ENCODE measurements around the gene SND1.
A peak's percentile ranks its signal among the peaks of the same experiment; 100 is the strongest.

The SND1 gene

DNA sequence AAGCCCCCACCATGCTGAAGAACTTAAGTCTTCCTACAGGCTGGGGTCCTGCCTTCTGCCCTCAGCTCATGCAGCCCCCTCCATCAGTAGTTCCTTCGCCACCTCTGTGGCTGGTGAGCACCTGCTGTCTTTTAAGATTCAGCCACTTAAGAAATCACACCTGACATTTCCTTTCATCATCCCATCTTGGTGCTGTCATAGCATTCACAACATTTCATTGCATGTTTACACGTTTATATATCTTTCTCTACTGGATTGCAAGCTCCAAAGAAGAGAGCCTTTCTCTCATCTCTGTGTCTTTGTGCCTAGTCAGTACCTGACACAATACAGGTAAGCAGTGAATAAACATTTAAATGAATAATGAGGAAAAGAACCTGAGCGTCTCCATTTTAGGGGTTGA is 38.3 kb downstream of the SND1 start:
- no peak for DNase-seq

DNA sequence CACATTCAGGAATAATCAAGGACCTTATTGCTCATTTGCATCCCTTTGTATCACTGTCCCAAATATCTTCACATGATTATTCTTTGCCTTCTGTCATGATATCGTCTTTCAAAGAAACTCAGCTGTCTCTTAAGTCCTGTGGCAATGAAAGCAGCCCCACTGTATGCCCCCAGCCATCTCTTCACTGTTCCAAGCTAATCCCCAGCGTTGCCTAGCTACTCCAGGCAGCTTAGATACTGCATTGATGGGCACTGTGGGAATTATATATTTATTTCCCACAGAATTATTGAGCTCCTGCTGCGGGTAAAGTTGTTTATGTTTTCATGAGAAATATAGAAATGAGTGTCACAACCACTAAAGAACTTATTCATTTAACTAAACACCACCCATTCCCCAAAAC is 38.8 kb downstream of the SND1 start:
- DNase-seq: no peak

DNA sequence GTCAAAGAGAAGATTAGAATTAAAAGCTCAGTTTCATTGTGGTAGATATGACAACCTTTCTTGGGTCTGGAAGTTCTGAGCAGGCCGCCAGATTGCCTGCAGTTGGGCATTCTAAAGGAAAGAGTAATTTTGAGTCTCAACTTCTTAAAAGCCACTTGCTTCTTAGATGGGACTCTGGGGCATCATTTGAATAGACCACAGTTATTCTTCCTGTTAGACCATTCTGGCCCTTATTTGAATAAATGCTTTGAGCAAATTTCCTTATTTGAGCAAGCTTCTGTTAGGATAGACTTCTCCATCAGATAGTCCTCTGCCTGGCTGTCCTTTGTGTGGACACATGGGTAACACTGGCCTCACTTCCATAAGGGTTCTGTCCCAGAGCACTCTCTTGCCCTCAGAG is 40.2 kb downstream of the SND1 start:
- no peak for DNase-seq

GRCh38 chr7:127699853-127700252 is 47.9 kb downstream of the SND1 start:
- no peak for DNase-seq

- DNase-seq: no peak
Measured at GRCh38 chr7:127702052-127702652, 50.2 kb downstream of the SND1 start.

- DNase-seq: no peak
Measured at GRCh38 chr7:127702938-127703337, 50.9 kb downstream of the SND1 start.

- DNase-seq: no peak
Measured at GRCh38 chr7:127704211-127704610, 52.2 kb downstream of the SND1 start.

DNA sequence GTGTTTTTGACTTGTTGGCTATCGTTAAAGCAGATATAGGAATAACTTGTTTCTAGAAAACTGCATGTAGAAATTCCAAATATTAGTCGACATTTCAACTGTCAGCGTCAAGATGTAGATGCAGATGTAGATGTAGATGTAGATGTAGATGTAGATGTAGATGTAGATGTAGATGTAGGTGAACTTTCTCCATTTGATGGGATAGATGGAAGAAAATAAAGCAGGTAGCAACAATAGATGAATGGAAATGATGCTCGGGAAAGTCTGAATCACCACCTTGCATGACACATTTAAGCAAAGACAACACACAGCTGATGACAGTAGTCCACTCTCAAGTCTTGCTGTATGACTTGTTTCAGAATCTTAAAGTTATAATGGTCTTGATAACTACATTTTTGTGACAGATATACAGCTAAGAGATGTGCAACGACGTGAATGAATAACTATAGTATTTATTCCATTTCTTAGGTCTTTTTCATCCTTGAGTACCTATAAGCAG is 53.5 kb downstream of the SND1 start:
- DNase-seq: no peak

DNA sequence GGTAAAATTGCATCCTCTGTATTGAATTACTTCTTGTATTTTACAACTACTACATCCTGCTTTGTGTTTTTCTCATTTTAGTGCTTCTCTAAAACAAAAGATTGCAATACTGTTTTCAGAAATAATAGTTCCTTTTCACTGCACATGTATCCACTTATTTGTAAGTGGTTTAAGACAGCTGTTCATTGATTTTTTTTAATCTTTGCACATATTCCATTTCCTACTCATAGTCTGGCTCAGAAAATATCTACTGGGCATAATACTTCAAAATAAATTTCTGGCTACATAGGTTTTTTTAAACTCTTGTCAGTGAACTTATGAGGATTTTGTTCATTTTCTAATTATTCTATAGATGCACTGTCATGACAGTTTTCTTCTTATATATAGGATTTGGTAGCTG is 54.8 kb downstream of the SND1 start:
- DNase-seq: no peak

GRCh38 chr7:127708201-127708600 is 56.2 kb downstream of the SND1 start:
- DNase-seq: no peak

- DNase-seq: peak; percentile 62
Measured at GRCh38 chr7:127708788-127709187, 56.8 kb downstream of the SND1 start.

GRCh38 chr7:127710635-127711034 is 58.6 kb downstream of the SND1 start:
- DNase-seq: no peak

DNA sequence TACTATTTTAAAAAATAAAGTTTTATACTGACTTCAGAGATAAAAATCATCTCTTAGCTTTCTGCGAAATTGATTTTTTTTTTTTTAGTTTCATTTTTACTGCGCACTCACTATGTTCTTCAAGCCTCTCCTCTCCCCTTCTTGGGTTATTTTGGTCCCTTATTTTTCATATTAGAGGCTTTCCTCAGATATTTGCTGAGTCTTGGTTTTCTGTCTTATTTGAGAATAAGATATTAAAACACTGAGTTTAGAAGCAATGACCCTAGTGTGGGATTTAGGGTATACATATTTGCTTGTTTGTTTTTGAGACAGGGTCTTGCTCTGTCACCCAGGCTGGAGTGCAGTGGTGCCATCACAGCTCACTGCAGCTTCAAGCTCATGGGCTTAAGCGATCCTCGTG is 59.9 kb downstream of the SND1 start:
- no peak for DNase-seq

GRCh38 chr7:127713006-127713405 is 61.0 kb downstream of the SND1 start:
- no peak for DNase-seq

- no peak for DNase-seq
Measured at GRCh38 chr7:127713758-127714157, 61.8 kb downstream of the SND1 start.

- no peak for DNase-seq
Measured at GRCh38 chr7:127715272-127715671, 63.3 kb downstream of the SND1 start.

- DNase-seq: no peak
Measured at GRCh38 chr7:127715901-127716300, 63.9 kb downstream of the SND1 start.

DNA sequence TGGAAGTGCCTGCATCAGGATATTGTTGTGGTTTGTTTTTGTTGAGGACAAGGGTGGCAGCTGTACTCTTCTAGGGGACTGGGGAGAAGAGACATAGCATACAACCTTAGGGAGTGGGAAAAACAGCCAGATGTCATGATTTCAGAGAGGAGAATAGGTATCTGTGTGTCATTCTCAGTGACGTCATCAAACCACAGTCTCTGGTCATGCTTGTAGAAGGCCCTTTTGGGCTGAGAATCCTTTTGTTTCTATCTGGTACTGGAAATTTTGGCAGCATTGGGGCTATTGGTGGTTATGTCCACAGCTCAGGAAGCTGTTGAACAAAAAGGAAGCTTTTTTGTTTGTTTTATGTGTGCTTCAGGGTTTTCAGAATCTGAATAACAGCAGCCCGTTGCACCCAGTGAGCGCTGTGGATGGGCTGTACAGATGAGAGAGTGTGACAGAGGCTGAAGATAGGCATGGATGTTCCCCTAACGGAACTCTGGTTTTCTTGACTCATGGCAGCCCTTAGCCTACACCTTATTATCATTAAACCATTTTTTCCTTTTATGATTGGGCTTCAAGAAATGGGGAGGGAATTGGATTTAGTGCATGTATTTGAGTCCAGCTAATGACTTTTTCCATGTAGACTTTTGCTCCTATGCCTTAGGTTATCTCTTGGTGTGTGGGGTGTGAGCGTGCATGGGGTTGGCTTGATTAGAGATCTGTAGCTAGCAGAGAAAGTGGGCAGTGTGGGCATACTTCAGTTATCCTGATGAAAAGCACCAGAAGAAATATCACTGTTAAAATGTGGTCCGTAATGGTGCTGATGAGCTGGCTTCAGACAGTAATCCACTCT is 65.7 kb downstream of the SND1 start:
- no peak for DNase-seq

DNA sequence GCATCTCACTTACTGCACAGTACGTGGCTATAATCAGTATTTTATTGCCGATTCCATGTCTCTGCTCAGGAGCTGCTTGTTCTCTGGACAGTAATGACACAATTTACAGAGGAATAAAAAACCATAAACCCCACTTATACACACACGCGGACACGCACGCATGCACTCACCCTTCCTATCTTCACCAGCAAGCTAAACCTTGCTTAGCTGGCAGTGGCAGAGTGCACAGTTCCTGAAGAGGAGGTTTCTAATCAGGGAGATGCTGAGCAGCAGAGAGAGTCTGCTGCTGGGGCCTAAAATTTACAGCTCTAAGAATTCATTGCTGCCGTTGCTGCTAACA is 66.3 kb downstream of the SND1 start:
- DNase-seq: no peak

DNA sequence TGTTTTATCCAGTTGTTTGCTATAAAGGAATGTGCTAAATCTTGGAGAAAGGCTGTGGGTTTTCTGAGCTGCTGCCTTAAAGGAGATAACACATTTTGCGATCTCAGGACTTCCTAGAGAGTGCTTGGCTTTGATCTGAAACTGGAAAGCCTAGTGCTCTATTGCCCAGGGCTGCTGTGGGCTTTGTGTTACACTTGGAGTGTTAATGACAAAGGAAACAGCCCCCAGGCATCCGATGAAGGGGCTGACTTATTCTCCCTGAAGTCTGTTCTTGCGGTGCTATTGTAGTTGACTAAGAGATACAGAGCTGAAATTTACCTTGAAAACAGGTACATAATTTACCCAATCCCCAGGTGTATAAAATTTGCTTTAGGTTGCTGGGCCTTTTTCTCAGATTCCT is 74.5 kb downstream of the SND1 start:
- no peak for DNase-seq

DNA sequence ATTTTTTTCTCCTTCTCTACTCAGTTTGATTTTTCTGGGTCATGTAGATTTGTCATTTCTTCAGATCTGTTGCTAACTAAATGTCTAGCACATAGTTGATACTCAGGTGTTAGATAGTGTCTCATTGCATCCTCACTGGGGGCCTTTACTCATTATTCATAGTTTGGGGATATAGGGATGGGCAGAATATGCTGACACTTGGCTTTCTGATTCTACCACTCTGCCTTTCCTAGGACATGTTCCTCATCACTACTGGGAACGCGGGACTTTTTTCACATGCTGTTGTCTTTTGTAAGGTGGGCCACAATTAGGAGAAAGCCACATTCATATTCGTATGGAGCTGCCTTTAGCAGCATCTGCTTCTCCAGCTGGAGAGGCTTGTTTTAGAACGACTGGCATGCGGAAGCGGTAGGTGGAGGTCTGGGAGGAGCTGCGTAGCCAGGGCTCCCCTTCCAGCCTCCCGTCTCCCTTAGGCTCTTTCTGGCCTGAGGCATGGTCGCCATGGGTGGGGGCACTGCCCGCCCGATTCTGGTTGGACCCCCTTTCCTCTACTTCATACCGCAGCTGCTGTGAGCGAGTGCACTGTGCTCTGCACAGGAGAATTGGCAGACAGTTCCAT is 78.8 kb downstream of the SND1 start:
- no peak for DNase-seq

DNA sequence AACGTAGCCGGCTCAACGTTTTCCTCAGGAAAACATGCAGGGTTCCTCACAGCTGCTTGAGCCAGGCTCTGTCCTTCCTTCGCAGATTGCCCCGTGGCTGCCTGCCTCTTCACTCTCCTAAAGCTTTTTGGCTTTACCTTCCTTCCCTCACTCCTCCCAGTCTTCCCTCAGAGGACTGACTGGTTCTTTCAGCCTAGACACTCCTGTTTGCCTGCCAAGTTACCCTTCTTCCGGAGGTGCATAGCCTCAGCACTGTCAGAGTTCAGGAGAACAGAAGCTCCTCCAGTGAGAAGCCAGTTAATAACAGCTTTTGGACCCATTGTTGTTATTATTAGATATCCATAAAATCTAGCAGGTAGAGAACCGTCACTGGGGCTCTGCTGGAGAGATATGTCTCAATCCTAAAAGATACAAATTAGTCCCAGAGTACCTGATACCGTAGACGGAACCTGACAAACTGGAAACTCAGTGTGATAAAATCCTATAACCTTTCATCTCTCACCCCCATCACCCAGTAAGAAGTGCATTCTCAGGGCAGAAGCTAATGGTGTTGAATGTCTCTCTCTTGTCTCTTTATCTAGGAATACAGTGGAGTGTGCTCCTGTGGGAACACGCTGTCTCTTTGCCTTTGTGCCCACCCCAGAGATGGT is 79.6 kb downstream of the SND1 start:
- DNase-seq: no peak

DNA sequence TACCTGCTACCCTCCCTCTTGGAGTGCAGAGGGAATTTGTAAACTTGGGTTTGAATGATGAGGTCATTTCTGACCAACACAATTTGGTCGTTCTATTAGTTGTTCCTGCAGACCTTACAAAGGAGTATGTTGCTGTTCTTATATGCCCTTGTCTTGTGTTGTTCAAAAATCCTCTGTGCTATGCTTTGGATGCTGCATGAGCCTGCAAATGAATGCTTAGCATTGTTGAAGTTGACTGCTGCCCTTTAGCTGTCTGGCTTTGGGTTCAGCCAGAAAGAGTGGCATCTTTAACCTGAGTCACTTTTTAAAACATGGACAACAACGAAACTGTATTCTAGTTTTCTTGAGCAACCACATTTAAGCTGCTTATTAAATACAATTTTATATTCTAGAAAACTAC is 80.3 kb downstream of the SND1 start:
- no peak for DNase-seq

GRCh38 chr7:127733986-127734385 is 82.0 kb downstream of the SND1 start:
- no peak for DNase-seq

Data from NCI-H2081 treated with DMSO at 0.1 percent for 48 hours (cell line).